ENCODE measurements around the gene ELF4. TPM values are rescaled to one million over a fixed set of nuclear protein-coding genes. Genes with fewer than 3 reads are reported as not detected.
A peak's percentile ranks its signal among the peaks of the same experiment; 100 is the strongest.

The ELF4 gene
- total and polyA plus RNA-seq, 9 of the 15 experiments (the other 6 are each of a cell fraction or from before 2014, with no cell fraction given): 5.9 to 55.8 (median 25.2) TPM

DNA sequence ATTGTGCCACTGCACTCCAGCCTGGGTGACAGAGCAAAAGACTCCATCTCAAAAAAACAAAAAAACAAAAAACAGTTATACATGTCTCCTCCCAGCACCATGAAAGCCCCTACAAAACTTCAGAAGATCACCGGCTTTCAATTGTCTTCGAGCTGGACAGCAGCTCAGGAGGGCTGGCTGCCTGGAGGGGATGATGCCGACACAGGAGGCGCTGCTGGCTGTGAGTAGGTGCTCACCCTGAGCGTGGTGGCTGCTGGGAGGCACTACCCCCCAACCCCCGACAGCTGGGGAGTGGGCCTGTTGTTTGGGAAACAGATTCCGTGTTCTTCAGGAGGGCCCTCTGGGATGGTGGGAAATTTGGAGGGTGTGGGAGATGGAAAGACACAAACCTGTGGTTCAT, 6.9 kb upstream of the ELF4 start (continued):
- TF ChIP-seq, protein P1, sequence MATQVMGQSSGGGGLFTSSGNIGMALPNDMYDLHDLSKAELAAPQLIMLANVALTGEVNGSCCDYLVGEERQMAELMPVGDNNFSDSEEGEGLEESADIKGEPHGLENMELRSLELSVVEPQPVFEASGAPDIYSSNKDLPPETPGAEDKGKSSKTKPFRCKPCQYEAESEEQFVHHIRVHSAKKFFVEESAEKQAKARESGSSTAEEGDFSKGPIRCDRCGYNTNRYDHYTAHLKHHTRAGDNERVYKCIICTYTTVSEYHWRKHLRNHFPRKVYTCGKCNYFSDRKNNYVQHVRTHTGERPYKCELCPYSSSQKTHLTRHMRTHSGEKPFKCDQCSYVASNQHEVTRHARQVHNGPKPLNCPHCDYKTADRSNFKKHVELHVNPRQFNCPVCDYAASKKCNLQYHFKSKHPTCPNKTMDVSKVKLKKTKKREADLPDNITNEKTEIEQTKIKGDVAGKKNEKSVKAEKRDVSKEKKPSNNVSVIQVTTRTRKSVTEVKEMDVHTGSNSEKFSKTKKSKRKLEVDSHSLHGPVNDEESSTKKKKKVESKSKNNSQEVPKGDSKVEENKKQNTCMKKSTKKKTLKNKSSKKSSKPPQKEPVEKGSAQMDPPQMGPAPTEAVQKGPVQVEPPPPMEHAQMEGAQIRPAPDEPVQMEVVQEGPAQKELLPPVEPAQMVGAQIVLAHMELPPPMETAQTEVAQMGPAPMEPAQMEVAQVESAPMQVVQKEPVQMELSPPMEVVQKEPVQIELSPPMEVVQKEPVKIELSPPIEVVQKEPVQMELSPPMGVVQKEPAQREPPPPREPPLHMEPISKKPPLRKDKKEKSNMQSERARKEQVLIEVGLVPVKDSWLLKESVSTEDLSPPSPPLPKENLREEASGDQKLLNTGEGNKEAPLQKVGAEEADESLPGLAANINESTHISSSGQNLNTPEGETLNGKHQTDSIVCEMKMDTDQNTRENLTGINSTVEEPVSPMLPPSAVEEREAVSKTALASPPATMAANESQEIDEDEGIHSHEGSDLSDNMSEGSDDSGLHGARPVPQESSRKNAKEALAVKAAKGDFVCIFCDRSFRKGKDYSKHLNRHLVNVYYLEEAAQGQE (IDR thresholded peaks at IDR 0.05; ENCODE audit: borderline replicate concordance): peak; percentile 37; the same call in 1 of the 2 replicates
- TF ChIP-seq, protein P1 (CRISPR knock-in tag; IDR thresholded peaks at IDR 0.05; ENCODE audit: low read depth): no peak
- TF ChIP-seq, protein P2, sequence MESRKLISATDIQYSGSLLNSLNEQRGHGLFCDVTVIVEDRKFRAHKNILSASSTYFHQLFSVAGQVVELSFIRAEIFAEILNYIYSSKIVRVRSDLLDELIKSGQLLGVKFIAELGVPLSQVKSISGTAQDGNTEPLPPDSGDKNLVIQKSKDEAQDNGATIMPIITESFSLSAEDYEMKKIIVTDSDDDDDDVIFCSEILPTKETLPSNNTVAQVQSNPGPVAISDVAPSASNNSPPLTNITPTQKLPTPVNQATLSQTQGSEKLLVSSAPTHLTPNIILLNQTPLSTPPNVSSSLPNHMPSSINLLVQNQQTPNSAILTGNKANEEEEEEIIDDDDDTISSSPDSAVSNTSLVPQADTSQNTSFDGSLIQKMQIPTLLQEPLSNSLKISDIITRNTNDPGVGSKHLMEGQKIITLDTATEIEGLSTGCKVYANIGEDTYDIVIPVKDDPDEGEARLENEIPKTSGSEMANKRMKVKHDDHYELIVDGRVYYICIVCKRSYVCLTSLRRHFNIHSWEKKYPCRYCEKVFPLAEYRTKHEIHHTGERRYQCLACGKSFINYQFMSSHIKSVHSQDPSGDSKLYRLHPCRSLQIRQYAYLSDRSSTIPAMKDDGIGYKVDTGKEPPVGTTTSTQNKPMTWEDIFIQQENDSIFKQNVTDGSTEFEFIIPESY (CRISPR knock-in tag; IDR thresholded peaks at IDR 0.05): 0 out of 2 replicates have a peak, but pooled peaks have one; percentile 20

All from K562 (cell line).